HG02973 (cell line): ENCODE measurements around the gene KRT77.
"Not testable (repeated sequence)": the region's sequence is repeated elsewhere in the genome, so short reads cannot be mapped to it uniquely, and the experiment has no call there.

Source experiments
- ATAC-seq: cut with Tn5 transposase; IDR thresholded peaks from one replicate; pipeline ENCODE4 v1.9.1; 2021; ENCODE audit warnings: moderate library complexity; ENCODE audit not compliant: unreplicated experiment

KRT77 gene

DNA sequence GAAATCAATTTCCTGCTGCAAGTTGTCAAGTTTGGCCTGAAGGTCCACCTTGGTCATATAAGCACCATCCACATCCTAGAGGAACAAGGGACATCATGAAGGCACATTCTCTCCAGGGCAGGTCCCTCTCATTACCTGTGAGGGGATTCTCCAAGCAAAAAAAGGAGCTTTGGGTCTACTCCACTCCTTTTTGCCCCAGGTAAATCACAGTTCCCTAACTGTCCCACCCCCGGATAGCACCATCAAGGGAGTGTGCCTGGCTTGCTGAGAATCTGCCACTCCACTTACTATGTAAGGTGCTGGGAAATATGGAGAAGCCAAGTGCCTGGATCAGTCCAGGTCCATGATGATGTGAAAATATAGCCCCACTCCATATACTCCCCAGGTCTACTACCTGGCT is 25.7 kb downstream of the KRT77 start:
- ATAC-seq: no peak

DNA sequence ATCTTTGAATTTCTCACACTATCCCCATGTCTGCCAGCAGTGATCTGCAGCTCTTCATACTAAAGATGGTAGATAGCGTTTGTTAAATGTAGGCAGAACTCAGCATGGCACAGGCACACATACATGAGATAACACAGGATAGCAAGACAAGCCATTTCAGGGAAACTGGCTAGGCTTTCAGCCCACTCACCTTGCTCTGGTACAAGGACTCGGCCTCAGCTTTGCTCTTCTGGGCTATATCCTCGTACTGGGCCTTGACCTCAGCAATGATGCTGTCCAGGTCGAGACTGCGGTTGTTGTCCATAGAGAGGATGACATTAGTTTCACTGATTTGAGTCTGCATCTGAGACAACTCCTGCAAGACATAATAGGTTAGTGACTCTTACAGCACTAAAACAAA is 26.2 kb downstream of the KRT77 start:
- no peak for ATAC-seq

DNA sequence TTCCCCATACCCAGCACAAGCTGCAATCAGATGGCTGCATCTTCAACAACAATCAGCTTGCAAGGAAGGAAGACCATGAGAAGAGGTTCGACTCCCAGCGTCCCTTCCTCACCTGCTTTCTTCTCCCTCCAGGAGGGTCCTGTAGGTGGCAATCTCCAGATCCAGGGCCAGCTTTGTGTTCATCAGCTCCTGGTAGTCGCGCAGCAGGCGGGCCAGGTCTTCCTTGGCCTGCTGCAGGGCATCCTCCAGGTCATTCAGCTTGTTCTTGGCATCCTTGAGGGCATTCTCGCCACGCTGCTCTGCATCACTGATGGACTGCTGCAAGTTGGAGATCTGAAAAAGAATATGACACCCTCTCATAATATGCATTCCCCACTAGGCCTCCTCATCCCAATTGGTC is 27.2 kb downstream of the KRT77 start:
- ATAC-seq: no peak

DNA sequence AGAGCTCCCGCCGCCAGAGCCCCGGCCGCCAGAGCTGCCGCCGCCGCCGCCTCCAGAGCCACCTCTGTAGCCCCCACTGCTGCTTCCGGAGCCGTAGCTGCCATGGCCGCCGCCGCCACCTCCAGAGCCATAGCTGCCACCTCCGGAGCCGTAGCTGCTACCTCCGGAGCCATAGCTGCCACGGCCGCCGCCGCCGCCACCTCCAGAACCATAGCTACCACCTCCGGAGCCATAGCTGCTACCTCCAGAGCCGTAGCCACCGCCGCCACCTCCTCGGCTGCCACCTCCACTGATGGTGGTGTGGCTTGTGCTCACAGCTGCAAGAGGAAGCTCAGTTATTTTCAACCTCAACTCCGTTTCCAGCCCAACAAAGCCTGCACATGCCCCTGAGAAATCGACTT is 28.0 kb downstream of the KRT77 start:
- no peak for ATAC-seq

DNA sequence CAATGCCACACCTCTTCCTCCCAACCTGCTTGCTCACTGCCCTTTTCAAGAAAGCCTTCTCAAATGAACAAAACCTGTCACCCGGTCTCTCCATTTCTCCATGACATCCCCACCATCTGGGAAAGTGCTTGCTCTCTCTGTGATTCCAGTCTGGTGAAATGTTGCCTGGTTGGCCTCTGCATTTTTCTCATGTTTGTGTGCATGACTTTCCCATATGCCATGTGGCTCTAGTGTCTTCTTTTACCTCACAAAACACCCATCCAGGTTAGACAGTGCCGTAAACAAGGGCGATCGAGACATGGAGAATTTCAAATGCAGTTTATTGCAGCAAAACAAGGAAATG is 28.9 kb downstream of the KRT77 start:
- ATAC-seq: no peak

DNA sequence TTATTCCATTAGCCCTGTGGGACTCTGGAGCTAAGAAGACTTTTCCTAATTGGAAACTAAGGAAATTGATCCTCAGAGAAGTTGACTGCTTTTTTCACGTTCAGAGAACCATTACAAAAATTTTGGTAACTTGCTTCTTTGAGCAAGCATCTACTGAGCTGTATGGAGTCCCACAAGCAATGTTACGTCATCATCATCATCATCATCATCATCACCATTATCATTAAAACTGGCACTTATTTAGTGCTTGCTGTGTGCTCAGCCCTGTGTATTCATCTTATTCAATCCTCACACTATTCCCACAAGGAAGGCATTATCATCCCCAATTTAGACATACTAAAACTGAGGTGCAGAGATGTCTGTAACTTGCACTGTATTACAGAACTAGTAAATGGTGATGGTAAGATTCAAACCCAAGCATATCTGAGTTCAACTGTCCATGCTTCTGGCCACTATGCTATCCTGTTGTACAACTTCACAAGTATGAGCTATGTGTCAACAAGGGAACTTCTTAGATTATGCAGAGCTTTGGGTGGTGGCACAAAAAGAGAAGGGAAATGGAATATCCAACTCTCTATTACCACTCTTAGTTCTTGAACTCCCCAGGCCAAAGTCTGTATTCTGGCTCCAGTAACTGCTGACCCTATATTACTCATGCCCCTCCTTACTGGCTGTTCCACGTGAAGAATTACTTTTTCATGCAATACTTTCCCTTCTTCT is 29.5 kb downstream of the KRT77 start:
- no peak for ATAC-seq

DNA sequence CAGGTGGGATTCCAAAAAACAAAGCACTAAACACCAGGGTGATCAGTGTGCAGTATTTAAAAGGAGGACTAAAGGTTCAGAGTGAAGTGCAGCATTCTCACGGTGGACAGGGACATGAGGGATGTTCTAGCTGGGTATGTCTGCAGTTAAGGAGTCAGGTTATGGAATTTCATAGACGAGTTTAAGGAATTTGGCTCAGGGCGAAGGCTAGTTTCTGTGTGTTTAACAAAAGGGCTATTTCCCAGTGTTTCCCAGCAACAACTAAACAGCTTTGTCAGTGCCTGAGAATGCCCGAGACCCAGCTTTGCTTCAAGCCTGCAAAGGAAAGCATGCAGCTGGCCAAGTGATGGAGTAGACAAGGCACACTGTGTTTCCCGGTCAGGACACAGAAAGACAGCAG is 30.1 kb downstream of the KRT77 start:
- ATAC-seq: no peak

DNA sequence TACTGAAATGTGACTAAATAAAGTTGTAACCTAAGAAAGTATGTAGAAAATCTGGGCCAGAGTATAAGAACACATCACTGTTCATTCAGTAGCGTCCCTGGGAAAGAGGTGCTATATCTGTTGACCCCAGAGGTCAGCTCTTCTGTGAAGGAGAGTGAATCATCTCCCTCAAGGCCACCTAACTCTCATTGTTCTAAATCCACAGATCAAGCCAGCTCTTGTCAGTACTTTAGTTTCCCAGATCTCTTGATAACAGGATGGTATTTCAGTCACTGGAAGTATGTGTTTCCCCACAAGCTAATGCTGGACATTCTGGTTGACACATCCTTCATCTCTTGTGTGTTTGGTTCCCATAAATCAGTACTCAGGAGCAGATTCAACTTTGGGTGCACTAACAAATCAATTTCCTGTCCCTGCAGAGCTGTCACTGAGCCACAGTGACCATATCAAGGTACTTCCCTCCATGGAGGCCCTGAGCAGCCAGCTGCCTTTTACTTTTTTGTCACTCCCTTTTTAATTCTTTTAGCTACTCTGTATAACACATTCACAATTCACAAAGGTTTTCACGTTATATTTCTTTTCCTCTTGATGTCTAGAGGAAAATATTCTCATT is 30.9 kb downstream of the KRT77 start:
- no peak for ATAC-seq

DNA sequence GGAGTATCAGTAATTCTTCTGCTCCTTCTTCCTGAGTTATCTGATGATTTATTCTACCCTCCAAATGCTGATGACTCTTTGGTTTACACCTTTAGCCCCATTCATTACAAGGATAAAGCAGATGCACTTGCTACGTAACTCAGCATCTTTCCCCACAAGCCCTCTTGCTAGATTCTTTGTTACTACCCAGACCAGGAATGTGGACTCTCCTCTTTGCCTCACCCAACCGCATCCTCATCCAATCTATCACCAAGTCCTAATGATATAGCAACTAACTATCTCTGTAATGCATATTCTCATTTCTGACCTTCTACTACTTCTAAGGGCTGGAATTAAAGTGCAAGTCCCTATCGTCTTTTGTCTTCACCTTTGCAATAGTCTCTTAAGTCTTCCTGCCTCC is 32.4 kb downstream of the KRT77 start:
- ATAC-seq: no peak

DNA sequence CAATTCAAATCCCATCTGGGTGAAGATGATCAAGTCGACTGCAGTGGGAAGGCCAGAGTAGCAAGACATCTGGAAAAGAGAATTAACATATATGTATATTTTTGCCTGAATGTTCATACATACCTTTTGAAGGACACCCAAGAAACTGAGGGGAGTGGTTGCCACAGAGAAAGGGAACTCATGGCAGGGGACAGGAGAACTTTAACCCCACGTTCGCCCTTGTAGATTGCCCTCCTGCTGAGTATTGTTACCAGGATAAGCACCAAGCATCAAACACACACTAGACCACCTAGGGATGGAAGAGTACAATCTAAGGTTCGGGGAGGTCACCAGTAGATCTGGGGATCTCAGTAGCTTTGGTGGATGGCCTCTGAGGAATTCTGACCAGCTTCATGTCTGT is 32.8 kb downstream of the KRT77 start:
- ATAC-seq: no peak

DNA sequence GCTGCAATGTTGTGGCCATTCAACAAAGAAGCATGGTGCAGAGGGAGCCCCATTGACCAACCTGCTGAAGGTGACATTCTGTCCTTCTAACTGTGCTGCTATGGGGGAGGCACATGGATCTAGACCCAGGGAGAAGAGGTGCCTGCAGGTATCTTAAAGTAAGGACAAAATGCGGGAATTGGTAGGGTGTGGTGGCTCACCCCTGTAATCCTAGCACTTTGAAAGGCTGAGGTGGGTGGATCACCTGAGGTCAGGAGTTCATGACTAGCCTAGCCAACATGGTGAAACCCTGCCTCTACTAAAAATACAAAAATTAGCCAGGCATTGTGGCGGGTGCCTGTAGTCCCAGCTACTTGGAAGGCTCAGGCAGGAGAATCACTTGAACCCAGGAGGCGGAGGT is 33.4 kb downstream of the KRT77 start:
- not testable (repeated sequence) for ATAC-seq

DNA sequence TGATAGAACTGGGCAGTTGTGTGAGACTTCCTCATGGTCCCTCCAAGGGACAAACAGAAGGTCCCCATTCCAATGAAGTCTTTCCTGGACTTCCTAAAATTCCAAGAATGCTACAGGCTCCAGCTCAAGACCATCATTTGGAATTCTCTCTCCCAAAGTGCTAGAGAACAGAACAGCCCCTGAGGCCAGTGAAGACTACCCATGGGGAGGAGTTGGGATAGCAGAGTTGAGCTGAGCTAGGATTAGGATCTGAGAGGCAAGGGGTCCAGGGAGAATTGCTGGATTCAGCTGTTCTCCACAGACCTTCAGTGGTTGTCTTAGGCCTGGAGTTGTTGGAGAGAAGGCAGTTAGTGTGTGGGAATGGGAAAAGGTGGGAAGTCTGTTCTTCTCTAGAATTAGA is 33.9 kb downstream of the KRT77 start:
- ATAC-seq: no peak

DNA sequence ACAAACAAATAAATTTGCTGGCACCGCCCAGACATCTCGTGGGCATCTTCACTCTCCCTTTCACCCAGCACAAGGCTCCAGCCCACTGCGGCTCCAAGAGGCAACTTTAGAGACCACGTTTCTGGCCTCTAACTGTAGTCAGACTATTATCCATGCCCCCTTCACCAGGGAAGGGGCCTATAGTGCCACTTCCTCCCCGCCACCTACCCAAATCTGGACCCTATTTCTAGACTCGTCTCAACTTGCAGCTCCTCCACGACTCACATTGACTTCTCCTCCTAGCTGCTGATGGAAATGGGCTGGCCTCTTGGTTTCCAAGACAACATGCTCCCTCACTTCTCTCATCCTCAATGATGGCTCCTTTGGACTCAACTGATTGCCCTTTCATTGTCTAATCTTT is 35.4 kb downstream of the KRT77 start:
- no peak for ATAC-seq

DNA sequence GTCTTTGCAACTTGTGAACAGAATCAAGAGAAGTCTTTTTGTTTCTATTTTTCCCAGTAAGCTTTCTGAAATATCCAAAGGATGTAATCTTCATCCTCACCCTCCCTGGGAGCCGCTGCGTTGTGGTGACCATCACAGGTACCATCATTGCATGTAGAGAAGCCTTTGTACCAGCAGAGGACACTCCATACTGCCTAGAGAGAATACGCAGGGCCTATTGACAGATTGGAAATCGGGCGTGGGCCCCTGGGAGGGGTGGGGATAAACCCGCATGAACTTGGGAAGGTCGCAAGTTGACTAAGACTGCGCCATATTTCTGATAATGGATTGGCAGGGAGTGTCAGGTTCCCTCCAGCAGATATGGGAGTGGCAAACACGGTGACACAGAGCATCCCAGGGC is 35.8 kb downstream of the KRT77 start:
- no peak for ATAC-seq

DNA sequence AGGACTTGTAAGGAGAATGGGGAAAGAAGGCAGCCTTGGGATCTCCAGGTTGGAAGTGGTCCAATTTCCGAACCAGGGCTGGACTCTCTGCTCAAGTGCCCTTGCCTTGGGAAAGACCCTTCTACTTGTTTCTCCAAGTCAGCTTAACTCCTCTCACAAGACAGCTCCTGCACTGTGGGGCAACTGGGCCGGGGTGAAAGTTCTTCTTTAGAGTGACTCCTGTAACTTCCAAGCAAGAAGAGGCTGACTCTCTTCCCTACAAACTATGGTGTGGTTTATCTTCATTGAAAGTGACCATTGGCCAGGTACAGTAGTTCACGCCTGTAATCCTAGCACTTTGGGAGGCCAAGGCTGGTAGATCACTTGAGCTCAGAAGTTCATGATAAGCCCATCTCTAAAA is 36.9 kb downstream of the KRT77 start:
- no peak for ATAC-seq

DNA sequence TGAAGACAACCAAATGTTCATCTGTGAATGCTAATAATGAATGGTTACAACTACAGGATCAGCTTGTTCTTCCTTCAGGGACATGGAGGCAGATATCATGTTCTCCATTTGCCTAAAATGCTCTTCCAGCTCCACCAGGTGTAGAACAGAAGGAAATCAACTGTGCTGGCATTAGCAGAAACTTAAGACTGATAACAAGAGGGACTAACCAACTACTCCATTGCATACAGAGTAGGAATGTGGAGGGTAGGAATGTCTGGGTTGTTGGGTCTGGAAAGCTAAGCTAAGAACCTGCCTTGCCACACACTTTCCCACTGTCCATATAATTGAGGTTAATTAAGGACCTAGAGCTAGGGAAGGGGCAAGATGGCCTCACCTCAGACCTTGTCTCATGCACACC is 39.9 kb downstream of the KRT77 start:
- ATAC-seq: no peak

DNA sequence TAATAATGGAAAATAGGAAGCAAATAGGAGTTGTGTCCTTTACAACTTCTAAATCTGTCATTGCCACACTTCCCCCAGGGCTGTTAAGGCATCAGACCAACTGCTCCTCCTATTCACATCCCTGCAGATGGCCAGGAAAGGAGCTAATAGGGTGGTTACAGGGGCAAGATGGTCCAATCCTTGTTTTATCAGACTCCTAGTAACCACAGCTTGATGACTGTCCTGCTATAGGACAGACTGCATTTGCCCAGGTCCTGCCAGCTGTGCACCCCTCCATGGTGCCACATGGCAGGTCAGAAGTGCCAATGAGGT is 40.5 kb downstream of the KRT77 start:
- ATAC-seq: no peak

DNA sequence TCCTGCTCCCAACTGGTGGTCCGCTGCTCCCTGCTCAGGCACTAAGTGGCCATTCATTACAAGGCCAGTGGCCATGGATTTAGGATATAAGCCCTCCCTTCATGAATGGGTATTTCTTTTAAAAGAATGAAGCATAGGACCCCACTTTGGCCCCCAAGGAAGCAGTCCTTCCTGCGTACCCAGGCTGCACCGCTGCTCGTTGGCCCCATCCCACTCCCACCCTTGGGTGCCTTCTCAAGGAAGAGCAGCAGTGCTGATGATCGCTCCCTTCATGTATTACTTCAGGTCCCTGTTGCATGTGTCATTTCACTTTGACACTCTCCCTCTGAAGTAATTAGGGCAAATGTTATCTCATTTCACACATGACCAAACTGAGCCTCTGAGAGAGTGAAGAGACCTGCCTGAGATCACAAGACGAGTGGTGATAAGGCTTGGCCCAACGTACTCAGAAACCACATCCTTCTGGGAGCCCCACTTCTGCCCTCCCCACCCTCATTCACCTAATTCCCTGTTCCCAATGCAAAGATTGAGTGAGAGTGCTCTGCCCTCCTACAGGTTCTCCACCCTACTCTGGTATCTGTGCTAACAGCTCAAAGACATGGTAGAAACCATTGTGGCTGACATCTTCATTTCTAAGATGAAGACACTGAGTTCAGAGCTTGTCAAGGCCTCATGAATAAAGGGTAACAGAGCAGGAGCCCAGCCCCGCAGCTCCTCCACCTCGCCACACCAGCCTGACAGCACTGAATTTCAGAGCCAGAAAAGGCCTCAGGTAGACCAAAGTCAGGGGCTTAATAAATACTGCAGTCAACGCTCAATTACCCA is 41.0 kb downstream of the KRT77 start:
- ATAC-seq: no peak

DNA sequence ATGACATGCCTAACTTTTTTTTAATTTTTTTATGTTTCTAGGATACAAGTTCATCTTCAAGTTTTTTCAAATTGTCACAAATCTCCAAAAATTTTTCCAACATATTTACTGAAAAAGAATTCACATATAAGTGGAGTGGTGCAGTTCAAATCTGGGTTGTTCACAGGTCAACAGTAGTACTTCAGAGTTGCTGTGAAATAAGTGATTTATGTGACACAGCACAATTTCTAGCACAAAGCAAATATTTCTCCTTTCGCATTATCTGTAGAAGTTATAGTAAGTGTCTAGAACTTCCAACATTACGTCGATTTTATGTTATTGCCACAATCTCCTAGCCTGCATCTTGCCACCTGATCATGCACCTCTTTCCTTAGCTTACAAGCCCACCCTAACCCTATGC is 41.7 kb downstream of the KRT77 start:
- ATAC-seq: no peak

DNA sequence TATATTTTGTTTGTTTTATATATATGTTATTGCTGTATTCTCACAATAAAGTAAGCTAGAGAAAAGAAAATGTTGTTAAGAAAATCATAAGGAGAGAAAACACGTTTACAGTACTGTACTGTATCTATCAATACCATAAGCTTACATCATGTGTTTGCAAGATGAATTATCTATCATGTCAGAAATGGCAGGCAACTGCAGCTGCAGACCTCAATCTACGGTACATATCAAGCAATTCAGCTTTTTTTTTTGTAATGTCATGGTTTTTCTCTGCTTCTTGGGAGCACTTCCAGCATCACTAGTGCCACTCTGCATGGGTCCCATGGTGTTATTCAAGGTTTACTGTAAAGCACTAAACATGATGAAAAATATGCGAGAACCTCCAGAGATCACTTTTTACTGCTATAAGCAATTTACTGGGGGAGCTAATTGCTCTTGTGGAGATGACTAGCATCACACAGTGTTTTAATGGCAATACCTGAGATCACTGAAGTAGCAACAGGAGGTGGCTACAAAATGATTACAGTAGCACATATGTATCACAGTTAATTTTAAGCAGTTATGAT is 42.3 kb downstream of the KRT77 start:
- no peak for ATAC-seq

DNA sequence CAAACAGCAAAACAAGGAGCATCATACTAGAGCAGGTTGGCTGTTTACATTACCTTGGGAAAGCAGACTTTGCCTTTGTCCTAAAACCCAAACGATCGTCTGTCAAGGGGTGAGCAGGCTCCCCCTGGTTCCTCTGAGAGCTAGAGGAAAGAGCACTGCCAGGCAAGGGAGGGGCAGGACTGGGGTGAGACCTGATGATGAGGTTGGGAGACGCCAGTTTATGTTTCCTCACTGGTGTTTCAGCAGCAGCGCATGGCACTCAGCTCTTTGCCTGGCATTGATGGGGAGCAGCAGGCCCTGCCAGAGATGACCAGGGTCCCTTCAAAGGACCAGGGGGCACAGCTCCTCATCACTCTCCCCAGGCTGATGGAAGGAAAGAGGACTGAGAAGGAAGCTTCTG is 43.4 kb downstream of the KRT77 start:
- no peak for ATAC-seq

DNA sequence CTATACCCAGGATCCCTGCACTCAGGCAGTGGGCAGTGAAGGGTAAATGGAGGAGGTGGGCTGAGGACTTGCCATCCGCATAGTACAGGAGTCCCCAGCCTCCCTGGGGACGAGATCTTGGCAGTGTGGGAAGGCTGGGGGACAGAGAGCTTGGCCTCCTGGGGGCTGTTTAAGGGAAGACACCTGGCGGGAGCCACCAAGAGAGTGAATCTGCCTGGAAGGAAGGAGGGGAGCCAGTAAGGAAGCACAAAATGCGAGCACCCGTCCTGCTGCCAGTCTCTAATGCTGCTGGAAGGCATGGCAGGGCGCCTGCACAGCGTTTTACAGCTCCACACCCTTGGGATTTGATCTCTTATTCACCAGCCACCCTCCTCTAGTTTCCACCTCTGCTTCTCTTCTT is 43.9 kb downstream of the KRT77 start:
- ATAC-seq: no peak
